Naive thymus-derived CD4-positive, alpha-beta T cell (primary cell): ENCODE data around the gene FAM168B. TPM values are rescaled to one million over a fixed set of nuclear protein-coding genes. Genes with fewer than 3 reads are reported as not detected.

Experiments
- ATAC-seq: fragments of 150-1000 bp; cut with Tn5 transposase; 2 replicates; pipeline ENCODE4 v1.10.0; 2021; ENCODE audit warnings: mild to moderate bottlenecking, moderate library complexity
- CTCF ChIA-PET: fragments of 350-600 bp; sonication (Branson Sonifier 250); formaldehyde crosslinking; loops from one replicate; lab custom pipeline; 2021; ENCODE audit warnings: antibody characterized with exemption; lab: Charles Lee
- POLR2A ChIA-PET: fragments of 350-600 bp; sonication (Branson Sonifier 250); formaldehyde crosslinking; loops from one replicate; lab custom pipeline; 2021; ENCODE audit warnings: antibody characterized with exemption, inconsistent platforms; lab: Charles Lee
- DNase-seq, 9 donors: peaks; one replicate each; pipeline versions ENCODE4 v3.0.0 to v3.0.0-alpha.2; 2020 to 2022; ENCODE audit warnings: mixed read lengths in 1 of 9
- H3K27ac ChIP-seq: one replicate; pipeline ENCODE4 v1.7.0; 2013; ENCODE audit warnings: mild to moderate bottlenecking, low read depth, low read length, moderate library complexity
- H3K27me3 ChIP-seq, 2 donors: one replicate each; pipeline ENCODE4 v1.7.0; 2013; ENCODE audit warnings: low read length in 2 of 2, mild to moderate bottlenecking in 2 of 2, moderate library complexity in 2 of 2; ENCODE audit not compliant: control insufficient read depth in 2 of 2, insufficient read depth in 2 of 2
- H3K36me3 ChIP-seq, 3 experiments: 1 replicate in 2 of 3; 2 replicates in 1 of 3; pipeline ENCODE4 v1.7.0; 2013; ENCODE audit warnings: low read length in 3 of 3, mild to moderate bottlenecking in 3 of 3, moderate library complexity in 1 of 3; ENCODE audit not compliant: insufficient read depth in 3 of 3, control insufficient read depth in 2 of 3
- H3K4me1 ChIP-seq, 2 donors: one replicate each; pipeline ENCODE4 v1.7.0; 2013; ENCODE audit warnings: low read length in 2 of 2, mild to moderate bottlenecking in 2 of 2, moderate library complexity in 1 of 2; ENCODE audit not compliant: control insufficient read depth in 2 of 2, insufficient read depth in 2 of 2
- H3K4me3 ChIP-seq: 2 replicates; pipeline ENCODE4 v1.7.0; 2013; ENCODE audit warnings: mild to moderate bottlenecking, low read length
- H3K9me3 ChIP-seq, 3 experiments: 1 replicate in 2 of 3; 2 replicates in 1 of 3; pipeline ENCODE4 v1.7.0; 2013; ENCODE audit warnings: low read length in 3 of 3; ENCODE audit not compliant: control insufficient read depth in 2 of 3
- H3K27ac Mint-ChIP-seq, 9 donors: one replicate each; pipeline ENCODE4 v1.8.0; 2020 to 2022; ENCODE audit warnings: mixed read lengths in 9 of 9, mild to moderate bottlenecking in 8 of 9, moderate library complexity in 5 of 9, inconsistent platforms in 2 of 9
- H3K27me3 Mint-ChIP-seq, 5 donors: one replicate each; pipeline ENCODE4 v1.8.0; 2021 to 2022; ENCODE audit warnings: mixed read lengths in 5 of 5, mild to moderate bottlenecking in 1 of 5
- H3K36me3 Mint-ChIP-seq, 5 donors: one replicate each; pipeline ENCODE4 v1.8.0; 2020 to 2022; ENCODE audit warnings: mixed read lengths in 5 of 5, mild to moderate bottlenecking in 3 of 5, inconsistent platforms in 1 of 5
- H3K4me1 Mint-ChIP-seq, 7 donors: one replicate each; pipeline ENCODE4 v1.8.0; 2020 to 2022; ENCODE audit warnings: mixed read lengths in 7 of 7, mild to moderate bottlenecking in 3 of 7, inconsistent platforms in 1 of 7
- H3K4me3 Mint-ChIP-seq, 10 donors: one replicate each; pipeline ENCODE4 v1.8.0; 2020 to 2022; ENCODE audit warnings: mild to moderate bottlenecking in 10 of 10, mixed read lengths in 10 of 10, moderate library complexity in 6 of 10, inconsistent platforms in 2 of 10
- H3K9me3 Mint-ChIP-seq, 11 donors: one replicate each; pipeline ENCODE4 v1.8.0; 2020 to 2022; ENCODE audit warnings: mixed read lengths in 11 of 11, mild to moderate bottlenecking in 4 of 11, inconsistent platforms in 1 of 11, moderate library complexity in 1 of 11
- intact Hi-C, 2 donors: fragments of 100-400 bp; cut with micrococcal nuclease; formaldehyde crosslinking; loops; one replicate each; pipeline ENCODE4 v1.15.1; 2023
- polyA plus RNA-seq, 2 donors: library from polyadenylated mRNA; unstranded; fragments of 300-500 nt; fragmentation: Illumina TruSeq; gene quantifications; one replicate each; pipeline ENCODE4 v1.2.3, GENCODE V29; 2021
- total RNA-seq, 6 experiments: library from RNA in 5 of 6; stranded (reverse) in 5 of 6; gene quantifications; 1 replicate in 5 of 6; 2 replicates in 1 of 6; pipeline ENCODE4 v1.2.3 and lab custom pipeline; 2021 to 2026

The FAM168B gene
- total and polyA plus RNA-seq, 7 experiments from 2014 or later: 36.3 to 82.9 (median 52.7) TPM

DNA sequence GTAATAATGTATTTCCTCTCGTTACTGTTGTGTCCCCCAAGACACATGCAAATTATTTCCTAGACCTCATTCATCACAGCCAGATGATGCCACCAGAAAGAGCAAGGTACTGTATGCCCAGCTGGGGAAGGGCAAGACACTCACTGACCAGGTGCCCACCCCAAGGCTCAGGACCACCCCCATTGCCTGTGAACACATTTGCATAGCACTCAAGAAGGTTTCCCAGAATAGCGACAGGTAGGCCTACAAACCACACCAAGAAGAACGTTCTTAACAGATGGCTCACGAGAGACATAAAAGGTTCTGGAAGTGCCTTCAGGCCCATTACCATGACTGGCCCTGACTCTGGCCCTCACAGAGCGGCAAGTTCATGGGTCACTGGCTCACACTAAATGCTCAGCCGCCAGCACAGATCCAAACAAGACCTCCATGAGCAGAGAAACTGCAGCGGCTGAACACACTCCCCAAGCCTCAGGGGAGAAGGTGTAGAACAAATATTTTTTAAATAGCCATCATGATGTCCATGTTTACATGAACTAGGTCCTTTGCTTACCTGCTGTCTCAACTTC, 44.0 kb downstream of the FAM168B start:
- Histone ChIP-seq H3K27me3 (no peaks in the 10 kb centered on the region), H3K36me3 (peaks cover 9 to 78% (median 14%) of the 10 kb centered on the region in 3 experiments), H3K4me1 (no peaks in the 10 kb centered on the region), H3K27ac (no peak overlapping the region), H3K4me3 (no peak overlapping the region), H3K9me3 (no peaks in the 10 kb centered on the region)
- CTCF ChIA-PET: no interaction called here
- POLR2A ChIA-PET: no interaction called here
- H3K4me3 Mint-ChIP-seq: no peak overlapping the region
- H3K27me3 Mint-ChIP-seq: no peaks in the 10 kb centered on the region
- peak overlapping the region in 1 of 9 donors; percentile 11 for H3K27ac Mint-ChIP-seq
- peaks cover 12 to 44% (median 25%) of the 10 kb centered on the region in 5 donors for H3K36me3 Mint-ChIP-seq
- DNase-seq (no peak), ATAC-seq (no peak)
- H3K4me1 Mint-ChIP-seq: no peaks in the 10 kb centered on the region
- no peaks in the 10 kb centered on the region for H3K9me3 Mint-ChIP-seq
- intact Hi-C loops: no loop called here

DNA sequence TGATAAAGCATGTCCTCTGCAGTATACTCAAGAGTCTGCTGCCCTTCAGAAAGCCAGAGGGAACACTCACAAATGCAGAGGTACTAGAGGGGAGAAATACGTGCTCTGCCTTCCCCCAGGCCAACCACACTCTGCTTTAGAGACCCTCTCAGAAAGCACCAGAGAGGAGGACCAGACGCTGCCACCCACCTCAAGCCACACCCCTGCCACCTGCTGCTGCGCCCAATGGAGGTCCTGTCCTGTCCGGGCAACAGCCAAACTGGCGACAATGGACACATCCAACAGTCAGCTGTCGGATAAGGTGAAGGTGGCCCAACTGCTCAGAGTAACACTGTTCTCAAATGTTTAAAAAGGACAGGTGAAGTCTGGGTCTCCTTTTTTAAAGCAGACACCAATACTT, 44.6 kb downstream of the FAM168B start:
- peaks cover 9 to 75% (median 14%) of the 10 kb centered on the region in 3 experiments for H3K36me3 ChIP-seq

DNA sequence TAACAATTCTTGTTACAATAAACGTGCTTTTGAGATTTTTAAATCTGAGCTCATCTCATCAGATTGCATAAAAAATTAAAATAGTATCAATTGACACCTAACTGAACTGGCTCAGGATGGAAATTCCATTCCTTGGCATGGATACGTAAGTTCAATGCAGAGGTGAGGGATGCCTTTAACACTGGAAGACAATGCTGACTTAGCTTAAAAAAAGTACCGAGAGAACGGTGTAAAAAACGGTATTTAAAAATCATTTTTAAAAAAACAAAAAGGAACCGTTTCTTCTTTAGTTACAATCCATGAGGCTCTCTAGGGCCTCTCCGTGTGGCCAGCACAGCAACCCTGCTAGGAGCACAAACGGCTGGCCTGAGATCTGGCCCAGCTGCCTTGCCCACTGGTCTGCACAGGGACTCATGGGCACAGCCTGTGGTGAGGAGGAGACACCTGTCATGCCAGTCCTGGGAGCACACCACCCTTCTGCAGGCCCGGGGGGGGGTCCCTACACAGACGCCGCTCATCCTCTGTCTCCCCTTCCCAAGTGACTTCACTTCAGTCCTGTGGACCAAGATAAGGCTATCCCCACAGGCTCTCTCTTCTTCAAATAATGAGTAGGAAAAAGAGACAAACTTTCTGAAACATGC, 45.2 kb downstream of the FAM168B start:
- H3K27ac Mint-ChIP-seq: peak overlapping the region in 4 of 9 donors; percentile 24 to 67 (median 49)
- POLR2A ChIA-PET: no interaction called here
- H3K27me3 ChIP-seq: no peaks in the 10 kb centered on the region
- H3K27me3 Mint-ChIP-seq: no peaks in the 10 kb centered on the region
- peaks cover 9 to 69% (median 14%) of the 10 kb centered on the region in 3 experiments for H3K36me3 ChIP-seq
- ATAC-seq (no peak), DNase-seq (no peak)
- intact Hi-C loops: no loop called here
- CTCF ChIA-PET: no interaction called here
- H3K4me3 Mint-ChIP-seq: no peak overlapping the region
- H3K9me3 ChIP-seq: no peaks in the 10 kb centered on the region
- H3K27ac ChIP-seq: no peak overlapping the region
- no peaks in the 10 kb centered on the region for H3K9me3 Mint-ChIP-seq
- H3K4me1 Mint-ChIP-seq: no peaks in the 10 kb centered on the region
- no peak overlapping the region for H3K4me3 ChIP-seq
- H3K4me1 ChIP-seq: no peaks in the 10 kb centered on the region
- H3K36me3 Mint-ChIP-seq: peaks cover 12 to 38% (median 22%) of the 10 kb centered on the region in 5 donors

More for the DNA sequence above, 44.6 kb downstream of the FAM168B start:
- H3K9me3 Mint-ChIP-seq: no peaks in the 10 kb centered on the region
- no peak for ATAC-seq
- no peaks in the 10 kb centered on the region for H3K27me3 ChIP-seq
- no peaks in the 10 kb centered on the region for H3K4me1 Mint-ChIP-seq
- ChIA-PET POLR2A (no interaction called here), CTCF (no interaction called here)
- no peak overlapping the region for H3K27ac ChIP-seq
- H3K4me3 Mint-ChIP-seq: no peak overlapping the region
- H3K4me3 ChIP-seq: no peak overlapping the region
- H3K4me1 ChIP-seq: no peaks in the 10 kb centered on the region
- H3K27ac Mint-ChIP-seq: peak overlapping the region in 3 of 9 donors; percentile 46 to 67 (median 52)
- intact Hi-C loops: no loop called here
- H3K27me3 Mint-ChIP-seq: no peaks in the 10 kb centered on the region
- no peak for DNase-seq
- peaks cover 12 to 43% (median 25%) of the 10 kb centered on the region in 5 donors for H3K36me3 Mint-ChIP-seq
- H3K9me3 ChIP-seq: no peaks in the 10 kb centered on the region

DNA sequence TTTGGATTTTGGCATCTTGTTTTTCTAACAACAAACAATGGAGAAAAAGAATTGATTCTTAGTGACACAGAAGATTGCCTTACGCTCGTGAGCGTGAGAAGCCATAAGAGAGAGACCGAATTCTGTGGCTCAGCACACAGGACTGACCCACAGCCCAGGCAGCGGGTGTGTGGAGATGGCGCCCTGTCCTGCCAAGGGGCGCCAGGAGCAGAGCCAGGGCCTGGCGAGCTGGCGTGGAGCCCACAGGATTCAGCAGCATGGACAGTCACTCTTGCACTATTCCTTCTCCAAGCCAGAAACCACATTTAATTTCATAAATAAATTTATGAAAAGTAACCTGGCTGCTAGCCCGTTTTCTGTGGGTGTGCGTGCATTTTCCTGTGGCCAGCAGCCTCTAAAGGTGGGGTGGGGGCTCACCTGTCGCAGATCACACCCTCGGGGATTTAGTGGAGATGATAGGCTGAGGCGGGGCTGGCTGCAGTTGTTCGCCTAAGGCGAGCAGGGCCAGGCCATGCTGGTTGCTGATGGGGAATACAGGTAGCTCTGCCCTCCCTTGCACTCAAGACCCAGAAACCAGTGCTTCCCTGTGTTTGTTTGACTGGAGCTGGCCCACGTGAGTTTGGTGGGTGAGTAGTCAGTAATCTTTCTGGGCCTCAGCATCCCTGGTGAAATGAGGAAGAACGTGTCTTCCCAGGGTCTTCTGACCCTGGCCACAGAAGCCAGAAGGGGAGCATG, 46.2 kb downstream of the FAM168B start:
- ATAC-seq (no peak), DNase-seq (no peak)
- peak overlapping the region in 5 of 9 donors; percentile 7 to 70 (median 65) for H3K27ac Mint-ChIP-seq
- no peak overlapping the region for H3K27ac ChIP-seq
- no peaks in the 10 kb centered on the region for H3K27me3 Mint-ChIP-seq
- H3K27me3 ChIP-seq: no peaks in the 10 kb centered on the region
- H3K36me3 Mint-ChIP-seq: peaks cover 10 to 29% (median 14%) of the 10 kb centered on the region in 5 donors
- no peak overlapping the region for H3K4me3 ChIP-seq
- H3K36me3 ChIP-seq: peaks cover 9 to 60% (median 9%) of the 10 kb centered on the region in 3 experiments
- H3K4me1 ChIP-seq: peaks cover 2 to 3% of the 10 kb centered on the region in 2 donors
- H3K9me3 ChIP-seq: no peaks in the 10 kb centered on the region
- ChIA-PET POLR2A (no interaction called here), CTCF (no interaction called here)
- H3K4me1 Mint-ChIP-seq: peaks cover 0 to 7% (median 4%) of the 10 kb centered on the region in 7 donors
- no peaks in the 10 kb centered on the region for H3K9me3 Mint-ChIP-seq
- H3K4me3 Mint-ChIP-seq: no peak overlapping the region
- intact Hi-C loops: no loop called here

DNA sequence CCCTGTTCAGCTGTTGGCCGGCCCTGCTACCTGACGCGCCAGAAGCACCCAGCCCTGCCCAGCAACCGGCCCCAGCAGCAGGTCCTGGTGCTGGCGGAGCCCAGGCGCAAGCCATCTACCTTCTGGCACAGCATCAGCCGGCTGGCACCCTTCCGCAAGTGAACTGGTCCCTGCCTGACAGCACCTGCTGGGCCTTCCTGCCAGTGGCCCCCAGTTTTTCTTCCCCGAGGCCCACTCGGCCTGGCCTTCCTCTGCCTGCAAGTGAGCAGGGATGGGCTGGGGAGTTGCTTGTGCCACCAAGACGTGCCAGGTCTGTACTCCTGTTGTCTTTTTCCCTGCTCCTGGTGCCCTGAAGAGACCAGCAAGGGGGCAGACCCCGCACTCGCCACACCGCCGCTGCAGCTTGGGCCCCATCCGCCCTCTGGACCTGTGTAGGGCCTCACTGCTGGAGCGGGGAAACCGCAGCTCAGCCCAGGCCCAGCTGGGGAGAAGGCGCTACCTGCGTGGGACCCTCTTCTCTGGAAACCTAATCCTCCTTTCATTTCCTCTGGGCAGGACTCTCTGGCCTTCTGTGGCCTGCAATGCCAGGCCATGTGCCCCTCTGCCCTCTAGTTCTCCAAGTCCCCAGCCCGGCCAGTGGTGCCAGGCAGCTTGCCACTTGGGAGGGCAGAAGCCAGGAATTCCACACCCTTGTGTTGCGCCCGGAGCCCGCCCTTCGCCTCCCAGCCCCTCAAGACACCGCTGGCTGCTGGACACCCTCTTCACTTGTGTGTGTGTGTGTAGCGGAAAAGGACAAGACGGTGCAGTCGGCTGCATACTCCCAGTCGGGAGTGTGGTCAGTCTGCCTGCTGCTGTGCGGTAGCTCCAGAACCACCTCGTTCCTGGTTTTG, 47.0 kb downstream of the FAM168B start:
- Histone ChIP-seq H3K4me1 (peaks cover 10 to 11% of the 10 kb centered on the region in 2 donors), H3K36me3 (peaks cover 2 to 52% (median 4%) of the 10 kb centered on the region in 3 experiments), H3K9me3 (no peaks in the 10 kb centered on the region), H3K4me3 (no peak overlapping the region), H3K27ac (no peak overlapping the region), H3K27me3 (no peaks in the 10 kb centered on the region)
- POLR2A ChIA-PET: no interaction called here
- H3K27ac Mint-ChIP-seq: peak overlapping the region in 2 of 9 donors; percentile 65 to 70
- no peak for DNase-seq
- intact Hi-C loops: no loop called here
- H3K4me1 Mint-ChIP-seq: peaks cover 5 to 16% (median 12%) of the 10 kb centered on the region in 7 donors
- no peaks in the 10 kb centered on the region for H3K9me3 Mint-ChIP-seq
- H3K27me3 Mint-ChIP-seq: no peaks in the 10 kb centered on the region
- peaks cover 3 to 22% (median 9%) of the 10 kb centered on the region in 5 donors for H3K36me3 Mint-ChIP-seq
- CTCF ChIA-PET: no interaction called here
- no peak overlapping the region for H3K4me3 Mint-ChIP-seq
- peak; percentile 3 for ATAC-seq

DNA sequence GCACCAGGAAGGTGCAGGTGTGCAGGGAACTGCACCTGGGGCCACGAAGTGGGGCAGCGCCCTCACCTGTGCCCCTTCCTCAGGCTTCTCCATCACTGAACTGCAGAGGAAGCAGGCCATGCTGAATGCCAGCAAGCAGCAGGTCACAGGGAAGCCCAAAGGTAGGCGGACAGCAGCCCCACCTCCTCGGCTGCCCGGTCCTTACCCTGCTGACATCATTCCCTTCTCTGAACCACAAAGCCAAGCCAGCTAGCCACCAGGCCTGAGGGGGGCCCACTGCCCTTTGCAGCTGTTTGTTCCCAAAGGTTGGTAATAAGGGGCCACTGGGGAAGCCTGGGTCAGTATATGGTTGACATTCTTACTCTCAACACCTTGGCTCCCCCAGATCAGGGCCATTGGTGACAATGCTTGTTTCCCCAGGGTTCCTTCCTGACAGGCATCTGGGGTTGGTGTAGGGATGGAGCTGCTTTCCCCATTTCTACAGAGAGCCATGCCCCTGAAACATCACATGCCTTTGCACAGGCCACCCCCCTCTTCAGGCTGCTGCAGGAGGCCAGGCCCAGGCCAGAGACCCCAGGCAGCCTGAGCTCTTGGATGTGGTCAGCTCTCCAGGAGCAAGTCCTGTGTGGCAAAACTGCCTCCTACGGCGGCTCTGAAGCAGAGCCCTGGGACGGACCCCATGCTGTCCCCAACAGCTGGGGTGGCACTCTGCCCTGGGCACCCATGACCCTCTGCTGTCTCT, 47.8 kb downstream of the FAM168B start:
- ATAC-seq (no peak), DNase-seq (no peak)
- Histone ChIP-seq H3K4me1 (peaks cover 18% of the 10 kb centered on the region in 2 donors), H3K27ac (no peak overlapping the region), H3K9me3 (no peaks in the 10 kb centered on the region), H3K27me3 (no peaks in the 10 kb centered on the region), H3K4me3 (no peak overlapping the region), H3K36me3 (peaks cover 0 to 44% (median 4%) of the 10 kb centered on the region in 3 experiments)
- no peak overlapping the region for H3K4me3 Mint-ChIP-seq
- H3K4me1 Mint-ChIP-seq: peaks cover 7 to 24% (median 19%) of the 10 kb centered on the region in 7 donors
- H3K9me3 Mint-ChIP-seq: no peaks in the 10 kb centered on the region
- intact Hi-C loops: no loop called here
- no peak overlapping the region for H3K27ac Mint-ChIP-seq
- H3K27me3 Mint-ChIP-seq: peaks cover 0 to 4% (median 0%) of the 10 kb centered on the region in 5 donors
- peaks cover 3 to 22% (median 9%) of the 10 kb centered on the region in 5 donors for H3K36me3 Mint-ChIP-seq
- CTCF ChIA-PET: no interaction called here
- POLR2A ChIA-PET: no interaction called here
